NCI-H446 treated with DMSO at 0.1 percent for 48 hours (cell line): ENCODE measurements around the gene KCNJ6.

Experiments
- DNase-seq: peaks from one replicate; lab custom pipeline; 2025; lab: John Stamatoyannopoulos, UW

Gene KCNJ6

GRCh38 chr21:37817242-37817641, 99.0 kb downstream of the KCNJ6 start:
- no peak for DNase-seq

- DNase-seq = no peak
These were observed 100.4 kb downstream of the KCNJ6 start for GRCh38 chr21:37815893-37816292.

GRCh38 chr21:37811711-37812110, 104.5 kb downstream of the KCNJ6 start:
- no peak for DNase-seq

GRCh38 chr21:37808261-37808660, 108.0 kb downstream of the KCNJ6 start:
- no peak for DNase-seq

GRCh38 chr21:37805266-37805665, 111.0 kb downstream of the KCNJ6 start:
- no peak for DNase-seq

- no peak for DNase-seq
These were observed 112.3 kb downstream of the KCNJ6 start for GRCh38 chr21:37804001-37804400.

- DNase-seq = no peak
These were observed 113.1 kb downstream of the KCNJ6 start for GRCh38 chr21:37803101-37803651.

GRCh38 chr21:37800456-37801061, 115.7 kb downstream of the KCNJ6 start:
- no peak for DNase-seq

GRCh38 chr21:37800057-37800455, 116.2 kb downstream of the KCNJ6 start:
- DNase-seq = no peak

GRCh38 chr21:37799211-37800056, 116.8 kb downstream of the KCNJ6 start:
- no peak for DNase-seq

GRCh38 chr21:37797403-37797802, 118.9 kb downstream of the KCNJ6 start:
- no peak for DNase-seq

- DNase-seq = no peak
These were observed 120.2 kb downstream of the KCNJ6 start for GRCh38 chr21:37796011-37796410.

GRCh38 chr21:37793660-37794059, 122.6 kb downstream of the KCNJ6 start:
- DNase-seq = no peak

- DNase-seq = no peak
These were observed 124.2 kb downstream of the KCNJ6 start for GRCh38 chr21:37792046-37792445.

GRCh38 chr21:37790905-37791304, 125.4 kb downstream of the KCNJ6 start:
- no peak for DNase-seq

- no peak for DNase-seq
These were observed 127.8 kb downstream of the KCNJ6 start for GRCh38 chr21:37788503-37788902.

GRCh38 chr21:37787456-37787855, 128.8 kb downstream of the KCNJ6 start:
- DNase-seq = no peak

GRCh38 chr21:37784591-37785318, 131.5 kb downstream of the KCNJ6 start:
- no peak for DNase-seq

GRCh38 chr21:37783016-37783415, 133.2 kb downstream of the KCNJ6 start:
- DNase-seq = no peak

GRCh38 chr21:37780991-37781983, 135.0 kb downstream of the KCNJ6 start:
- no peak for DNase-seq

GRCh38 chr21:37771181-37771580, 145.1 kb downstream of the KCNJ6 start:
- DNase-seq = no peak
